Measurements from ENCODE around the gene GMDS. TPM values are rescaled to one million over a fixed set of nuclear protein-coding genes. Genes with fewer than 3 reads are reported as not detected.

GMDS gene
- total RNA-seq, 1 donor from 2014 or later: 7.8 TPM

- no peak overlapping the region for H3K27ac ChIP-seq (ENCODE audit: low read depth, low read length)
- no peaks in the 10 kb centered on the region for H3K36me3 ChIP-seq (ENCODE audit: control insufficient read depth in 3 of 3, insufficient read depth in 3 of 3, low read length in 3 of 3)
- H3K4me1 ChIP-seq (ENCODE audit: control insufficient read depth in 3 of 3, insufficient read depth in 3 of 3, low read length in 3 of 3): no peaks in the 10 kb centered on the region
- H3K9ac ChIP-seq (ENCODE audit: low read depth in 1 of 3, low read length in 3 of 3): no peak overlapping the region
- H3K9me3 ChIP-seq (ENCODE audit: control insufficient read depth in 3 of 3, low read length in 3 of 3): no peaks in the 10 kb centered on the region
- H3K27me3 ChIP-seq (ENCODE audit: control insufficient read depth in 3 of 3, insufficient read depth in 3 of 3, low read length in 3 of 3): no peaks in the 10 kb centered on the region
- no peak overlapping the region for H3K4me3 ChIP-seq (ENCODE audit: low read length in 3 of 3)
Observed at GRCh38 chr6:1810880-1811279, 434.5 kb downstream of the GMDS start.

GRCh38 chr6:1809291-1809988 is 436.0 kb downstream of the GMDS start:
- no peak overlapping the region for H3K4me3 ChIP-seq (ENCODE audit: low read length in 3 of 3)
- H3K27ac ChIP-seq (ENCODE audit: low read depth, low read length): no peak overlapping the region
- H3K36me3 ChIP-seq (ENCODE audit: control insufficient read depth in 3 of 3, insufficient read depth in 3 of 3, low read length in 3 of 3): no peaks in the 10 kb centered on the region
- H3K27me3 ChIP-seq (ENCODE audit: control insufficient read depth in 3 of 3, insufficient read depth in 3 of 3, low read length in 3 of 3): no peaks in the 10 kb centered on the region
- no peaks in the 10 kb centered on the region for H3K4me1 ChIP-seq (ENCODE audit: control insufficient read depth in 3 of 3, insufficient read depth in 3 of 3, low read length in 3 of 3)
- no peak overlapping the region for H3K9ac ChIP-seq (ENCODE audit: low read depth in 1 of 3, low read length in 3 of 3)
- no peaks in the 10 kb centered on the region for H3K9me3 ChIP-seq (ENCODE audit: control insufficient read depth in 3 of 3, low read length in 3 of 3)

GRCh38 chr6:1806935-1807334 is 438.5 kb downstream of the GMDS start:
- Histone ChIP-seq H3K27me3 (ENCODE audit: control insufficient read depth in 3 of 3, insufficient read depth in 3 of 3, low read length in 3 of 3) (no peaks in the 10 kb centered on the region), H3K9ac (ENCODE audit: low read depth in 1 of 3, low read length in 3 of 3) (no peak overlapping the region), H3K27ac (ENCODE audit: low read depth, low read length) (no peak overlapping the region), H3K36me3 (ENCODE audit: control insufficient read depth in 3 of 3, insufficient read depth in 3 of 3, low read length in 3 of 3) (no peaks in the 10 kb centered on the region), H3K4me3 (ENCODE audit: low read length in 3 of 3) (no peak overlapping the region), H3K4me1 (ENCODE audit: control insufficient read depth in 3 of 3, insufficient read depth in 3 of 3, low read length in 3 of 3) (no peaks in the 10 kb centered on the region), H3K9me3 (ENCODE audit: control insufficient read depth in 3 of 3, low read length in 3 of 3) (no peaks in the 10 kb centered on the region)

GRCh38 chr6:1802491-1803395 is 442.7 kb downstream of the GMDS start:
- no peak overlapping the region for H3K4me3 ChIP-seq (ENCODE audit: low read length in 3 of 3)
- no peaks in the 10 kb centered on the region for H3K36me3 ChIP-seq (ENCODE audit: control insufficient read depth in 3 of 3, insufficient read depth in 3 of 3, low read length in 3 of 3)
- no peaks in the 10 kb centered on the region for H3K9me3 ChIP-seq (ENCODE audit: control insufficient read depth in 3 of 3, low read length in 3 of 3)
- no peaks in the 10 kb centered on the region for H3K27me3 ChIP-seq (ENCODE audit: control insufficient read depth in 3 of 3, insufficient read depth in 3 of 3, low read length in 3 of 3)
- peaks cover 0 to 3% (median 0%) of the 10 kb centered on the region in 3 donors for H3K4me1 ChIP-seq (ENCODE audit: control insufficient read depth in 3 of 3, insufficient read depth in 3 of 3, low read length in 3 of 3)
- H3K9ac ChIP-seq (ENCODE audit: low read depth in 1 of 3, low read length in 3 of 3): no peak overlapping the region
- H3K27ac ChIP-seq (ENCODE audit: low read depth, low read length): no peak overlapping the region

GRCh38 chr6:1801401-1801800 is 444.0 kb downstream of the GMDS start:
- no peak overlapping the region for H3K4me3 ChIP-seq (ENCODE audit: low read length in 3 of 3)
- no peak overlapping the region for H3K9ac ChIP-seq (ENCODE audit: low read depth in 1 of 3, low read length in 3 of 3)
- no peaks in the 10 kb centered on the region for H3K27me3 ChIP-seq (ENCODE audit: control insufficient read depth in 3 of 3, insufficient read depth in 3 of 3, low read length in 3 of 3)
- no peak overlapping the region for H3K27ac ChIP-seq (ENCODE audit: low read depth, low read length)
- H3K4me1 ChIP-seq (ENCODE audit: control insufficient read depth in 3 of 3, insufficient read depth in 3 of 3, low read length in 3 of 3): peaks cover 0 to 4% (median 3%) of the 10 kb centered on the region in 3 donors
- no peaks in the 10 kb centered on the region for H3K36me3 ChIP-seq (ENCODE audit: control insufficient read depth in 3 of 3, insufficient read depth in 3 of 3, low read length in 3 of 3)
- no peaks in the 10 kb centered on the region for H3K9me3 ChIP-seq (ENCODE audit: control insufficient read depth in 3 of 3, low read length in 3 of 3)

GRCh38 chr6:1800845-1801244 is 444.6 kb downstream of the GMDS start:
- H3K27ac ChIP-seq (ENCODE audit: low read depth, low read length): no peak overlapping the region
- H3K27me3 ChIP-seq (ENCODE audit: control insufficient read depth in 3 of 3, insufficient read depth in 3 of 3, low read length in 3 of 3): no peaks in the 10 kb centered on the region
- no peaks in the 10 kb centered on the region for H3K9me3 ChIP-seq (ENCODE audit: control insufficient read depth in 3 of 3, low read length in 3 of 3)
- no peak overlapping the region for H3K9ac ChIP-seq (ENCODE audit: low read depth in 1 of 3, low read length in 3 of 3)
- H3K36me3 ChIP-seq (ENCODE audit: control insufficient read depth in 3 of 3, insufficient read depth in 3 of 3, low read length in 3 of 3): no peaks in the 10 kb centered on the region
- H3K4me1 ChIP-seq (ENCODE audit: control insufficient read depth in 3 of 3, insufficient read depth in 3 of 3, low read length in 3 of 3): peaks cover 0 to 4% (median 3%) of the 10 kb centered on the region in 3 donors
- H3K4me3 ChIP-seq (ENCODE audit: low read length in 3 of 3): no peak overlapping the region

- Histone ChIP-seq H3K9ac (ENCODE audit: low read depth in 1 of 3, low read length in 3 of 3) (no peak overlapping the region), H3K27me3 (ENCODE audit: control insufficient read depth in 3 of 3, insufficient read depth in 3 of 3, low read length in 3 of 3) (no peaks in the 10 kb centered on the region), H3K27ac (ENCODE audit: low read depth, low read length) (no peak overlapping the region), H3K4me1 (ENCODE audit: control insufficient read depth in 3 of 3, insufficient read depth in 3 of 3, low read length in 3 of 3) (peaks cover 0 to 4% (median 3%) of the 10 kb centered on the region in 3 donors), H3K9me3 (ENCODE audit: control insufficient read depth in 3 of 3, low read length in 3 of 3) (no peaks in the 10 kb centered on the region), H3K4me3 (ENCODE audit: low read length in 3 of 3) (no peak overlapping the region), H3K36me3 (ENCODE audit: control insufficient read depth in 3 of 3, insufficient read depth in 3 of 3, low read length in 3 of 3) (no peaks in the 10 kb centered on the region)
Observed at GRCh38 chr6:1798965-1799325, 446.5 kb downstream of the GMDS start.

GRCh38 chr6:1798303-1798964 is 447.0 kb downstream of the GMDS start:
- Histone ChIP-seq H3K9me3 (ENCODE audit: control insufficient read depth in 3 of 3, low read length in 3 of 3) (no peaks in the 10 kb centered on the region), H3K36me3 (ENCODE audit: control insufficient read depth in 3 of 3, insufficient read depth in 3 of 3, low read length in 3 of 3) (no peaks in the 10 kb centered on the region), H3K27ac (ENCODE audit: low read depth, low read length) (no peak overlapping the region), H3K9ac (ENCODE audit: low read depth in 1 of 3, low read length in 3 of 3) (no peak overlapping the region), H3K4me3 (ENCODE audit: low read length in 3 of 3) (no peak overlapping the region), H3K27me3 (ENCODE audit: control insufficient read depth in 3 of 3, insufficient read depth in 3 of 3, low read length in 3 of 3) (no peaks in the 10 kb centered on the region), H3K4me1 (ENCODE audit: control insufficient read depth in 3 of 3, insufficient read depth in 3 of 3, low read length in 3 of 3) (peaks cover 0 to 4% (median 3%) of the 10 kb centered on the region in 3 donors)

- no peaks in the 10 kb centered on the region for H3K27me3 ChIP-seq (ENCODE audit: control insufficient read depth in 3 of 3, insufficient read depth in 3 of 3, low read length in 3 of 3)
- H3K9ac ChIP-seq (ENCODE audit: low read depth in 1 of 3, low read length in 3 of 3): no peak overlapping the region
- H3K4me3 ChIP-seq (ENCODE audit: low read length in 3 of 3): no peak overlapping the region
- H3K27ac ChIP-seq (ENCODE audit: low read depth, low read length): no peak overlapping the region
- peaks cover 0 to 4% (median 3%) of the 10 kb centered on the region in 3 donors for H3K4me1 ChIP-seq (ENCODE audit: control insufficient read depth in 3 of 3, insufficient read depth in 3 of 3, low read length in 3 of 3)
- H3K9me3 ChIP-seq (ENCODE audit: control insufficient read depth in 3 of 3, low read length in 3 of 3): no peaks in the 10 kb centered on the region
- no peaks in the 10 kb centered on the region for H3K36me3 ChIP-seq (ENCODE audit: control insufficient read depth in 3 of 3, insufficient read depth in 3 of 3, low read length in 3 of 3)
Observed at GRCh38 chr6:1797801-1798200, 447.6 kb downstream of the GMDS start.

Data from skeletal muscle tissue (tissue), 4 donors.